Measurements from ENCODE around the gene ZNF277.

The ZNF277 gene

DNA sequence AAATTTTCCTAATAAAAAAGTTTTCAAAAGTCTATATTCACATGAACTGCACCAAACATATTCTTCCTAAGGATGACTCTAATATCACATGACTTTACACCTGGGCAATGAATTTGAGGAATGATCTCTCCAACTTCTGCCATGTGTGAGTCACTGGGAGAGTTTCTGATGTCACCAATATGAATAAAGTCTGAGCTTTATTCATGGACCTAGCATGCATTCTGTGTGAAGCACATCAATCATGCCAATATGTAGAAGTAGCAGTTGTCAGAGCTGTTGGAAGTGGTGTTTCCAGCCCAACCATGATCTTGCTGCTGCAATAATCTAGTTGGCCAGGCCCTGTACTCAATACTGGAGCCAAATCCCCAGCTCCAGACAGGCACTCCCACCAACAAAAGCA, 152.0 kb downstream of the ZNF277 start:
- no peak for DNase-seq (ENCODE audit: low spot score)

GRCh38 chr7:112359086-112359485, 152.6 kb downstream of the ZNF277 start:
- DNase-seq (ENCODE audit: low spot score), result no peak

DNA sequence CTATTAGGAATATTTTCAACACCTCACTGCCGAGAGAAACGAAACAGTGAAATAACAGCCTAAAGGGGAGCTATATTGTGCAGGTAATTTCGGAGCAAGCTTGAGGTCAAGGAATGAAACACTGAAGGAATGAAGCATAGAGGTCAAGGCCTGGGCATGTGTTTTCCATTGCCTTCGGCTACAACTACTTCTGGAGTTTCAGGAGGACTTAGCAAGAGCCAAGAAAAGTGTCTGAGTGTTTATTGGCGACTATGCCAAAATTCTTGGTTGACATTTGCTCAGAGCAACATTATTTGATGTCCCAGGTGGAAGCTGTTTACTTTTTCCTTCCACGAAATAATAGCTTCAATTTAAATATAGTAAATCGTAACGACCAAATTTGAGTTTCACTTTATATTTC, 154.2 kb downstream of the ZNF277 start:
- no peak for DNase-seq (ENCODE audit: low spot score)

- DNase-seq (ENCODE audit: low spot score), result no peak
Observed at GRCh38 chr7:112361154-112361553, 154.7 kb downstream of the ZNF277 start.

DNA sequence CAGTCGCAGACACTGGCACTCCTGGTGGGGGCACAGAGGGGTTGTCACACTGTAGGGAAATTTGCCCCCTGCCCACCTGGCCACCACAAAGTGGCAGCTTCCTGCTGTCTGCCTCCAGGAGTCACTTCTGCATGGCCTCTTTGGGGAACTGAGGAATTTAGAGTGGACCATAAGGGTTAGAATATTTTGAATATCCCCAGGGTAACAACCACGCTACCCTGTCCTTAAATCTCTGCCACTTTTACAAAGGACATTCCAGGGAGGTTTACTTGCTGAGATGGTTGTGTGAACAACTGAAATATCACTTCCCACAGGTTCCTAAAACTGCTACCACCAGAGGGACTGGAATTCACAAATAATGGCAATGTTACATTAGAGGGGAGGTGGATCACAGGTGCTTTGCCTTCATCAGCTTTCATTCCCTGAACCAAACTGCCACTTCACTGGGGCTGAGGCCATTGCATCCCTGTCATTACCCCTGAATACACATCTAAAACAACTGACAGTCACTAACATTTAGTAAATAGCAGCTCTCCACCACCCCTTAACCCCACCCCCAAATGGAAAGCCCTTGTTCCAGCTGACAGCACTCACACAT, 155.7 kb downstream of the ZNF277 start:
- DNase-seq (ENCODE audit: low spot score), result no peak

- DNase-seq (ENCODE audit: low spot score), result no peak
Observed at GRCh38 chr7:112362731-112363131, 156.2 kb downstream of the ZNF277 start.

DNA sequence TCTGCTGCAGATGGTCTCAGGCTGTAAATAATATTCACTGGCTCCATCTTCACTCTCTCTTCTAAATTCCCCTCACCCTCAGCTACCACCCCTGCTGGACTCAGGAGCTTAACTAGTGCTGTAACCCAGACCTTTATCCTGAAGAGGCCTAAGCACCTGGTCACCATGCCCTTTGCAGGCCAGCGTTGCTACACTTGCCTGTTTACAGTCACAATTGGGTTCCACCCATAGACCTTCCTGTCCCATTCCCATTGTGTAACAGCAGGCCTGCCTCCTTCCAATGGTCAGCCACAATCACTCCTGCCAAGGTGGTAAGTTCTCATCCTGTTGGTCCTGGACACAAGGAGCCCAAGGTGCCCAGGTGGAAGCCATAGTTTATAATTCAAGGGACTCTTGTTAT, 157.9 kb downstream of the ZNF277 start:
- no peak for DNase-seq (ENCODE audit: low spot score)

- no peak for DNase-seq (ENCODE audit: low spot score)
Observed at GRCh38 chr7:112365551-112365950, 159.1 kb downstream of the ZNF277 start.

- DNase-seq (ENCODE audit: low spot score), result no peak
Observed at GRCh38 chr7:112366886-112367285, 160.4 kb downstream of the ZNF277 start.

- peak; percentile 16 for DNase-seq (ENCODE audit: low spot score)
Observed at GRCh38 chr7:112370436-112370835, 163.9 kb downstream of the ZNF277 start.

DNA sequence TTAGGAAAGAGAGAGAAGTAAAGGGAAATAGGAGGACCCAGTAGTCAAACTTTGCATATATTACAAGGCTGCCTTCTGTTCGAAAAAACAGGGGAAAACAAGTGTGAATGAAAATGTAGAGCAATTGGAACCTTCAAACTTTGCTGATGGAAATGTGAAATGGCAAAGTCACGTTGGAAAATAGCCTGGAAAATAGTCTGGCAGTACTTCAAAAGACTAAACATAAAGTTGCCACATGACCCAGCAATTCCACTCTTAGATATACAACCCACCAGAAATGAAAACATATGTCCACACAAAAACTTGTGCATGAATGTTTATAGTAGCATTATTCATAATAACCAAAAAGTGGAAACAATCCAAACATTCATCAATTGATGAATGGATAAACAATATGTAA, 165.2 kb downstream of the ZNF277 start:
- no peak for DNase-seq (ENCODE audit: low spot score)

DNA sequence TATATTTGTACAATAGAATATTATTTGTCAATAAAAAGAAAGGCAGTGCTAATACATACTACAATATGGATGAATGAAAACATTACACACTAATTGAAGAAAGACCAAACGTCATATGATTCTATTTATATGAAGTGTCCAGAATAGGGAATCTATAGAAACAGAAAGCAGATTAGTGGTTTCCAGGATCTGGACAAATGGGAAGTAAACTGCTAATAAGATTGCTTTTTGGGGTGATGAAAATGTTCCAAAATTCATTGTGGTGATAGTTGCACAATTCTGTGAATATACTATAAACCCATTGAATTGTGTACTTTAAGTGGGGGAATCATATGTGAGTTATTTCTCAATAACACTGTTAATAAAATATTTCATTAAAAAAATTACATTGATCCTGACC, 165.6 kb downstream of the ZNF277 start:
- DNase-seq (ENCODE audit: low spot score), result no peak

DNA sequence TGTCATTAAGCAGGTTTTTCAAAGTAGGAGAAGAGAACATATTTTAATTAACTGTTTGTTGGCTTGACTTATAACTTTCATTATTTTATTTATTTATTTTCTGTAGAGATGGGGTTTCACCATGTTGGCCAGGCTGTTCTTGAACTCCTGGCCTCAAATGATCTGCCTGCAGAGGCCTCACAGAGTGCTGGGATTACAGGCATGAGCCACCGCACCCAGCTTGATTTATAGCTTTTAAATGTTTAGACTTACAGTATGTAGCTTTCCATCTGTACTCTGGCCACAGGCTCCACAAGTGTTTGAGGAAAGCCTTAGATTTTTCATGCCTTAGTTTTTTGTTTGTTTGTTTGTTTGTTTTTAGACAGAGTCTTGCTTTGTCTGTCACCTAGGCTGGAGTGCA, 171.1 kb downstream of the ZNF277 start:
- no peak for DNase-seq (ENCODE audit: low spot score)

GRCh38 chr7:112381311-112382091, 175.0 kb downstream of the ZNF277 start:
- DNase-seq (ENCODE audit: low spot score), result no peak

GRCh38 chr7:112383671-112384417, 177.3 kb downstream of the ZNF277 start:
- DNase-seq (ENCODE audit: low spot score), result peak; percentile 16

DNA sequence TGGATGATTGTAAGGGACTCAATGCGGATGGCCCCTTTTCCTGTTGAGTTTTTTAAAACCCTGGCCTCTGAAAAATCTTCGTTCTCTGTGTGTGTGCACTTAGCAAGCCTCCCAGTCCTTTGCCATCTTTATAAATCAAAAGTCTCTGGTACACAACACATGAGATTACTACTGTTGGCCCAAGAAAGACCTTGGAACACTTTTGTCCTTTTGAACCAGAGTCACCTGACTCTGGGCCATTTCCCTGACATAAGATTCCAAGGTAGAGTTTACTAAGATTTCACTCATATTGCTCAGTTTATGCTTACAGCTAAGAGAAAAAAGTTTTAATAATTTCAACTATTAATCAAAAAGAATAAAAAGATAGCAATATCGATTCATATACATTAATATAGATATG, 179.0 kb downstream of the ZNF277 start:
- DNase-seq (ENCODE audit: low spot score), result no peak

GRCh38 chr7:112386619-112387018, 180.1 kb downstream of the ZNF277 start:
- no peak for DNase-seq (ENCODE audit: low spot score)

DNA sequence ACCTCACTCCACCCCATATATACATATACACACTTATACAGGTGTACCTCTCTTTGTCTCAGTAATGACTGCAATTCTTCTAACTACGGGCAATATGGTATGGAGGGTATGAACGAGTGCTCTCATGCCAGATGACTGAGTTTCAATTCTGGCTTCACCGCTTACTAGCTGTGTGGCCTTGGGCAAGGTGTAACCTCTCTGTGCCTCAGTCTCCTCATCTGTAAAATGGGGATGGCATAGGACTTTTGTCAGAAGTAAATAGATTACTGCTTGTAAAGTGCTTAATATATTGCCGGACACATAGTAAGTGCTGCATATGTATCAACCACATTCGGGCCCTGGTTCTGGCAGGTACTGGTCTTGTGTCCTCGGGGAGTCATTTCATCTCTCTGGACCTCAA, 183.7 kb downstream of the ZNF277 start:
- DNase-seq (ENCODE audit: low spot score), result no peak

- peak; percentile 54 for DNase-seq (ENCODE audit: low spot score)
Observed at GRCh38 chr7:112391079-112391821, 184.8 kb downstream of the ZNF277 start.

DNA sequence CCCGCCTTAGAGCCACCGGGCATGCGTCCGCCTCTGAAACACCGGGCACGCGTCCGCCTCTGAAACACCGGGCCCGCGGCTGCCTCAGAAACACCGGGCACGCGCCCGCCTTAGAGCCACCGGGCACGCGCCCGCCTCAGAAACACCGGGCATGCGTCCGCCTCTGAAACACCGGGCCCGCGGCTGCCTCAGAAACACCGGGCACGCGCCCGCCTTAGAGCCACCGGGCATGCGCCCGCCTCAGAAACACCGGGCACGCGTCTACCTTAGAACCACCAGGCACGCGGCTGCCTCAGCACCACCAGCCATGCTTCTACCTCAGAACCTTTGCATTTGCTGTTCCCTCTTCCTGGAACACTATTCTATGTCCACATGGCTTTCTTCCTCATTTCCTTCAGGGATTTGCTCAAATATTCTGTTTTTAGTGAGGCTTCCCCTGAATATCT, 185.4 kb downstream of the ZNF277 start:
- DNase-seq (ENCODE audit: low spot score), result peak; percentile 71
